Measurements from ENCODE around the gene DZIP3. TPM values are rescaled to one million over a fixed set of nuclear protein-coding genes. Genes with fewer than 3 reads are reported as not detected.

DZIP3 gene, protein sequence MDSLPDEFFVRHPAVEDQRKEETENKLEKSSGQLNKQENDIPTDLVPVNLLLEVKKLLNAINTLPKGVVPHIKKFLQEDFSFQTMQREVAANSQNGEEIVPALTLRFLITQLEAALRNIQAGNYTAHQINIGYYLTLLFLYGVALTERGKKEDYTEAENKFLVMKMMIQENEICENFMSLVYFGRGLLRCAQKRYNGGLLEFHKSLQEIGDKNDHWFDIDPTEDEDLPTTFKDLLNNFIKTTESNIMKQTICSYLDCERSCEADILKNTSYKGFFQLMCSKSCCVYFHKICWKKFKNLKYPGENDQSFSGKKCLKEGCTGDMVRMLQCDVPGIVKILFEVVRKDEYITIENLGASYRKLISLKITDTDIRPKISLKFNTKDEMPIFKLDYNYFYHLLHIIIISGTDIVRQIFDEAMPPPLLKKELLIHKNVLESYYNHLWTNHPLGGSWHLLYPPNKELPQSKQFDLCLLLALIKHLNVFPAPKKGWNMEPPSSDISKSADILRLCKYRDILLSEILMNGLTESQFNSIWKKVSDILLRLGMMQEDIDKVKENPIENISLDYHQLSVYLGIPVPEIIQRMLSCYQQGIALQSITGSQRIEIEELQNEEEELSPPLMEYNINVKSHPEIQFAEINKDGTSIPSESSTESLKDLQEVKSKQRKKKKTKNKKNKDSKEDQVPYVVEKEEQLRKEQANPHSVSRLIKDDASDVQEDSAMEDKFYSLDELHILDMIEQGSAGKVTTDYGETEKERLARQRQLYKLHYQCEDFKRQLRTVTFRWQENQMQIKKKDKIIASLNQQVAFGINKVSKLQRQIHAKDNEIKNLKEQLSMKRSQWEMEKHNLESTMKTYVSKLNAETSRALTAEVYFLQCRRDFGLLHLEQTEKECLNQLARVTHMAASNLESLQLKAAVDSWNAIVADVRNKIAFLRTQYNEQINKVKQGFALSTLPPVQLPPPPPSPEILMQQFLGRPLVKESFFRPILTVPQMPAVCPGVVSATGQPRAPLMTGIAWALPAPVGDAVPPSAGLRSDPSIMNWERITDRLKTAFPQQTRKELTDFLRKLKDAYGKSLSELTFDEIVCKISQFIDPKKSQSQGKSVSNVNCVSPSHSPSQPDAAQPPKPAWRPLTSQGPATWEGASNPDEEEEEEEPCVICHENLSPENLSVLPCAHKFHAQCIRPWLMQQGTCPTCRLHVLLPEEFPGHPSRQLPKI
- 5.4 and 9.0 TPM in 2 replicates for total RNA-seq (ENCODE audit: low replicate concordance)

GRCh38 chr3:108589081-108589997 lies at the start of gene DZIP3, which contains the start of gene CIP2A:
DZIP3 (plus strand) TSS chr3:108589722; CDS start chr3:108605407, 15,685 bp downstream.
CIP2A (minus strand) TSS chr3:108589438; CDS start chr3:108589375, 63 bp downstream.

Other genes with a start within 250 kb of the DZIP3 start
- 0.15 and 1.1 TPM in 2 replicates for gene MYH15, start 79.1 kb upstream of the DZIP3 start, total RNA-seq (ENCODE audit: low replicate concordance)
- 1.5 and 7.8 TPM in 2 replicates for gene CIP2A, start 284 bp upstream of the DZIP3 start, total RNA-seq (ENCODE audit: low replicate concordance)
- gene RETNLB, start 167.7 kb downstream of the DZIP3 start, total RNA-seq (ENCODE audit: low replicate concordance) = not detected in 2 replicates
- not detected in 2 replicates for gene TRAT1, start 233.1 kb downstream of the DZIP3 start, total RNA-seq (ENCODE audit: low replicate concordance)